HepG2 (cell line): Measurements from ENCODE around the gene USP10. TPM values are rescaled to one million over a fixed set of nuclear protein-coding genes. Genes with fewer than 3 reads are reported as not detected.
A peak's percentile ranks its signal among the peaks of the same experiment; 100 is the strongest.

Source experiments
- ATAC-seq: fragments of 200-7000 bp; cut with Tn5 transposase; 3 replicates; pipeline ENCODE4 v1.9.1; 2020; ENCODE audit warnings: mild to moderate bottlenecking, moderate library complexity
- BruUV-seq: library from RNA; stranded (reverse); fragments of 400-500 nt; replicated peaks from 2 replicates; lab custom pipeline; 2021; lab: Mats Ljungman, UMichigan
- CTCF ChIA-PET: fragments of 300-600 bp; formaldehyde crosslinking; extraction: SDS; loops from one replicate; lab custom pipeline; 2021; ENCODE audit warnings: low total read pairs, inconsistent platforms, low intra/inter-chr PET ratio; lab: Yijun Ruan, JAX
- POLR2A ChIA-PET: fragments of 350-600 bp; sonication (Branson Sonifier 250); formaldehyde crosslinking; loops from one replicate; lab custom pipeline; 2020; ENCODE audit warnings: antibody characterized with exemption, inconsistent platforms; lab: Yijun Ruan, JAX
- DNase-seq: peaks from one replicate; pipeline ENCODE4 v3.0.0-alpha.2; 2015; ENCODE audit warnings: low spot score
- FAIRE-seq: peaks from 3 replicates; lab custom pipeline; 2011; peaks lifted over from hg19 to GRCh38; lab: Jason Lieb, UNC
- H2AFZ ChIP-seq: one replicate; pipeline ENCODE4 v1.6.1; 2011; ENCODE audit warnings: low read length, inconsistent platforms
- H3K27ac ChIP-seq: fragments of 300-600 bp; 3 replicates; pipeline ENCODE4 v1.8.0; 2011; ENCODE audit warnings: mixed run types, mild to moderate bottlenecking, mixed read lengths, low read length, inconsistent platforms; ENCODE audit not compliant: insufficient read depth; ENCODE audit errors: extremely low read length
- H3K27me3 ChIP-seq, 2 experiments: fragments of 200-600 bp in 1 of 2; 2 replicates in 1 of 2; 3 replicates in 1 of 2; pipeline versions ENCODE4 v1.6.0 to v1.8.0; 2011; ENCODE audit warnings: low read length in 2 of 2, mild to moderate bottlenecking in 2 of 2, moderate library complexity in 2 of 2, inconsistent platforms in 1 of 2; ENCODE audit not compliant: insufficient read depth in 2 of 2, control insufficient read depth in 1 of 2
- H3K36me3 ChIP-seq, 2 experiments: fragments of 200-600 bp in 1 of 2; replicated peaks in 1 of 2; 2 replicates in 1 of 2; 3 replicates in 1 of 2; pipeline versions ENCODE4 v1.5.1 to v1.8.0; 2011; ENCODE audit warnings: low read length in 2 of 2, inconsistent platforms in 1 of 2; ENCODE audit not compliant: insufficient read depth in 2 of 2, control insufficient read depth in 1 of 2
- H3K4me1 ChIP-seq: 2 replicates; pipeline ENCODE4 v1.5.1; 2012; ENCODE audit warnings: low read length, inconsistent platforms; ENCODE audit not compliant: insufficient read depth
- H3K4me2 ChIP-seq: 2 replicates; pipeline ENCODE4 v1.6.0; 2011; ENCODE audit warnings: low read depth, low read length, inconsistent platforms
- H3K4me3 ChIP-seq, 3 experiments: fragments of 200-600 bp in 1 of 3; sonication (generic), shearing (Covaris generic) in 1 of 3; replicated peaks in 1 of 3; 2 replicates each; pipeline ENCODE4 v1.5.1; 2011 to 2016; ENCODE audit warnings: low read length in 3 of 3, inconsistent platforms in 2 of 3, low read depth in 2 of 3, mild to moderate bottlenecking in 2 of 3, control low read depth in 1 of 3, mixed read lengths in 1 of 3; ENCODE audit not compliant: insufficient read depth in 1 of 3
- H3K79me2 ChIP-seq: one replicate; pipeline ENCODE4 v1.6.1; 2011; ENCODE audit warnings: low read length, inconsistent platforms; ENCODE audit not compliant: insufficient read depth
- H3K9ac ChIP-seq: 2 replicates; pipeline ENCODE4 v1.6.0; 2011; ENCODE audit warnings: mild to moderate bottlenecking, low read depth, low read length, inconsistent platforms; ENCODE audit not compliant: insufficient read depth
- H3K9me3 ChIP-seq: 2 replicates; pipeline ENCODE4 v1.5.1; 2012; ENCODE audit warnings: mild to moderate bottlenecking, low read length
- H4K20me1 ChIP-seq: 2 replicates; pipeline ENCODE4 v1.6.0; 2011; ENCODE audit warnings: inconsistent platforms, mild to moderate bottlenecking, low read length, moderate library complexity; ENCODE audit not compliant: insufficient read depth
- ATF7 ChIP-seq, 2 experiments: fragments of 450-650 bp in 1 of 2; sonication (generic) in 1 of 2; formaldehyde crosslinking in 1 of 2; IDR thresholded peaks; 2 replicates each; pipeline versions ENCODE4 v1.4.0 to v1.6.1; 2016 to 2020; ENCODE audit warnings: antibody characterized with exemption in 1 of 2, mild to moderate bottlenecking in 1 of 2, missing genetic modification reagents in 1 of 2
- CBX2 ChIP-seq, 2 experiments: fragments of 200-600 bp in 1 of 2; sonication (generic); formaldehyde crosslinking in 1 of 2; IDR thresholded peaks; 2 replicates each; pipeline versions ENCODE4 v1.7.0 to v1.8.1; 2018 to 2022; ENCODE audit warnings: low read depth in 2 of 2, low read length in 1 of 2, mild to moderate bottlenecking in 1 of 2, missing genetic modification reagents in 1 of 2
- DMAP1 ChIP-seq: IDR thresholded peaks from 2 replicates; pipeline ENCODE4 v1.6.1; 2016
- GTF2F1 ChIP-seq: fragments of 150-350 bp; IDR thresholded peaks from 2 replicates; pipeline ENCODE4 v1.6.1; 2014; ENCODE audit warnings: low read length
- HOXA9 ChIP-seq: sonication (generic); formaldehyde crosslinking; IDR thresholded peaks from 2 replicates; pipeline ENCODE4 v1.8.1; 2022; ENCODE audit warnings: missing genetic modification reagents, mild to moderate bottlenecking, moderate library complexity, borderline replicate concordance
- JUND ChIP-seq: sonication (generic); formaldehyde crosslinking; IDR thresholded peaks from 2 replicates; pipeline ENCODE4 v1.8.0; 2022; ENCODE audit warnings: mild to moderate bottlenecking, missing genetic modification reagents
- NFYB ChIP-seq: sonication (generic); formaldehyde crosslinking; IDR thresholded peaks from 2 replicates; pipeline ENCODE4 v1.4.0; 2020; ENCODE audit warnings: missing genetic modification reagents
- TAF1 ChIP-seq: sonication (generic); formaldehyde crosslinking; IDR thresholded peaks from 2 replicates; pipeline ENCODE4 v1.4.0; 2020; ENCODE audit warnings: missing genetic modification reagents
- TARDBP ChIP-seq: sonication (generic); formaldehyde crosslinking; IDR thresholded peaks from 2 replicates; pipeline ENCODE4 v1.8.0; 2022; ENCODE audit warnings: mild to moderate bottlenecking, missing genetic modification reagents
- USF2 ChIP-seq, 2 experiments: sonication (generic) in 1 of 2; formaldehyde crosslinking in 1 of 2; IDR thresholded peaks; 2 replicates each; pipeline versions ENCODE4 v1.5.1 to v1.6.1; 2011 to 2020; ENCODE audit warnings: borderline replicate concordance in 1 of 2, low read depth in 1 of 2, low read length in 1 of 2, mild to moderate bottlenecking in 1 of 2, missing genetic modification reagents in 1 of 2, moderate library complexity in 1 of 2
- ZNF597 ChIP-seq: sonication (generic); formaldehyde crosslinking; IDR thresholded peaks from 2 replicates; pipeline ENCODE4 v1.5.0; 2020; ENCODE audit warnings: missing genetic modification reagents
- WGBS: methylation state at CpG from one replicate; pipeline ENCODE4 v1.1.6; 2017; ENCODE audit warnings: low lambda C conversion rate; 5-methylcytosine and 5-hydroxymethylcytosine counted together
- in situ Hi-C: cut with HindIII; loops from 2 replicates; pipeline ENCODE4 v1.10.0; 2017; ENCODE audit warnings: low pct_unique_long_range_greater_than_20kb; ENCODE audit not compliant: extremely low pct_ligation_motif_present
- intact Hi-C: fragments of 100-400 bp; cut with micrococcal nuclease; formaldehyde crosslinking; loops from one replicate; pipeline ENCODE4 v1.10.0; 2022; ENCODE audit not compliant: unreplicated experiment
- polyA plus RNA-seq, 8 experiments: library from polyadenylated mRNA; depleted of rRNA in 3 of 8; stranded (reverse) in 7 of 8; unstranded in 1 of 8; fragments of >200 nt; fragmentation: Illumina TruSeq in 4 of 8; extraction: Trizol in 4 of 8; gene quantifications; 2 replicates each; pipeline versions ENCODE4 v1.2.1 to v1.2.3, GENCODE V29; 2011 to 2016; ENCODE audit warnings: low read depth in 4 of 8, missing spikeins in 1 of 8, mixed read lengths in 1 of 8; ENCODE audit not compliant: insufficient read depth in 1 of 8
- total RNA-seq, 5 experiments: library from RNA; depleted of rRNA; stranded (reverse); fragments of >200 nt; fragmentation: Illumina TruSeq; extraction: Trizol; gene quantifications; 2 replicates each; pipeline ENCODE4 v1.2.3, GENCODE V29; 2016; ENCODE audit warnings: low read depth in 1 of 5

USP10 gene
- total and polyA plus RNA-seq, 2 of the 13 experiments (the other 11 are each of a cell fraction or from before 2014, with no cell fraction given) = 79.1 to 122 TPM

DNA sequence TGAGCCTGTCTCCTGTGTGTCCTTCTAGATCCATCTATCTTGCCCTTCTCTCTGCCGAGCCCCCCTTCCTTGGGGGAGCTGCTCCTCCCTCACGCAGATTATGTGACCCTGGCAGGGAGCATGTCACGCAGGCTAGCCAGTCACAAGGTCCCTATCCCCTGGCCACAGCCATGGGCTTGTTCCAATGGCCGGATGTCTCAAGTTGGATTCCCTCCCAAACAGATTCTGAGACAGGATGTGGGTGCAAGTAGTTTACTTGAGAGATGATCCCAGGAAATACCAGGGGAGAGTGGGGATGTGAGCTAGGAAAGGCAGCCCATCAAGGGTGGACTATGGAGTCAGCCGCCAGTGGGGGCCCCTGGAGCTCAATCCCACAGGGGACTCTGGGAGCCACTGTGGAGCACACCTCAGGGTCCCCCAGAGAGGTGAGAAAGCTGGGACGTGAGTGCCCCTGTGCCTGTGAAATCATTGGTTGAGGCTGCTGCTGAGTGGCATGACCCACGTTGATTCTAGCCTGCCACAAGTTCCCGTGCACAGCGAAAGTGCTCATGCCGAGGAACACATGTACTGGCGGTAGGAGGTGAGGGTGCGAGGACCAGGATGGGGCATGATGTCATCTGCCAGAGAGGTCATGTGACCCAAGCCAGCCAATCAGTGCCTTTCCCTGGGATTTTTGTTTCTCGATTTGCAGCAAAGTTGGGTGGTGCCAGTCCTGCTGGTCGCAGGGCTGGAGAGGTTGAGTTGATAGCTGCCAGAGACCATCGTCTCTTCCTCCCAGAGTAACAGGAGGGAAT is 113.5 kb downstream of the USP10 start:
- in situ Hi-C loops = no loop called here

More for the DNA sequence above, 113.5 kb downstream of the USP10 start:
- no peak for ATAC-seq
- Histone ChIP-seq H3K9ac (no peak overlapping the region), H3K27me3 (peaks cover 7 to 81% of the 10 kb centered on the region in 2 experiments), H3K4me1 (peaks cover 13% of the 10 kb centered on the region), H3K4me2 (no peak overlapping the region), H2AFZ (no peak overlapping the region), H3K9me3 (no peaks in the 10 kb centered on the region), H3K4me3 (no peak overlapping the region), H3K36me3 (no peaks in the 10 kb centered on the region), H3K79me2 (no peaks in the 10 kb centered on the region), H3K27ac (no peak overlapping the region), H4K20me1 (no peaks in the 10 kb centered on the region)
- BruUV-seq = no TSS peak
- intact Hi-C loops = no loop called here
- TF ChIP-seq JUND (CRISPR knock-in tag) = no peak
- no peak for TF ChIP-seq GTF2F1
- no peak for TF ChIP-seq ZNF597
- 0 out of 2 replicates have a peak, but pooled peaks have one; percentile 21 for TF ChIP-seq USF2 (IDR thresholded peaks at IDR 0.05; ENCODE audit: low read depth, low read length)
- TF ChIP-seq USF2 (CRISPR knock-in tag; IDR thresholded peaks at IDR 0.05; ENCODE audit: borderline replicate concordance) = no peak
- TF ChIP-seq NFYB (CRISPR knock-in tag) = peak; percentile 62
- TF ChIP-seq DMAP1 (CRISPR knock-in tag) = no peak
- peak; percentile 58 for TF ChIP-seq ATF7 (IDR thresholded peaks at IDR 0.05)
- TF ChIP-seq ATF7 (CRISPR knock-in tag; IDR thresholded peaks at IDR 0.05) = no peak
- no peak for TF ChIP-seq TARDBP (CRISPR knock-in tag)
- no peak for TF ChIP-seq CBX2 (IDR thresholded peaks at IDR 0.05; ENCODE audit: low read depth, low read length)
- TF ChIP-seq CBX2 (CRISPR knock-in tag; IDR thresholded peaks at IDR 0.05; ENCODE audit: low read depth) = no peak
- no peak for TF ChIP-seq HOXA9 (CRISPR knock-in tag)
- no peak for TF ChIP-seq TAF1 (CRISPR knock-in tag)
- no peak for DNase-seq
- no peak for FAIRE-seq
- POLR2A ChIA-PET = no interaction called here
- WGBS = 45% methylated on average over 15 of the region's 15 CpGs
- CTCF ChIA-PET = no interaction called here
